GM12878 (cell line): ENCODE measurements around the gene NHERF1. TPM values are rescaled to one million over a fixed set of nuclear protein-coding genes. Genes with fewer than 3 reads are reported as not detected.

Experiments
- ATAC-seq: fragments of 200-7000 bp; cut with Tn5 transposase; 3 replicates; pipeline ENCODE4 v1.9.1; 2020; ENCODE audit warnings: mild to moderate bottlenecking, moderate library complexity
- BruUV-seq: library from RNA; stranded (reverse); fragments of 400-500 nt; replicated peaks from 2 replicates; lab custom pipeline; 2021; lab: Mats Ljungman, UMichigan
- CTCF ChIA-PET: fragments of 300-600 bp; sonication (Branson Sonifier 250); formaldehyde crosslinking; extraction: SDS; loops from one replicate; lab custom pipeline; 2021; ENCODE audit warnings: inconsistent platforms; lab: Yijun Ruan, JAX
- POLR2A ChIA-PET: fragments of 350-600 bp; formaldehyde crosslinking; extraction: SDS; loops from one replicate; lab custom pipeline; 2021; ENCODE audit warnings: inconsistent platforms; lab: Charles Lee
- RAD21 ChIA-PET: fragments of 300-600 bp; sonication (Branson Sonifier 250); formaldehyde crosslinking; loops from one replicate; lab custom pipeline; 2023; ENCODE audit warnings: antibody characterized with exemption; ENCODE audit not compliant: unreplicated experiment; lab: Charles Lee
- SMC1A ChIA-PET: fragments of 300-600 bp; sonication (Branson Sonifier 250); formaldehyde crosslinking; loops from one replicate; lab custom pipeline; 2023; ENCODE audit not compliant: unreplicated experiment, uncharacterized antibody; lab: Charles Lee
- DNase-seq: peaks from one replicate; pipeline ENCODE4 v3.0.0-alpha.2; 2011; ENCODE audit warnings: low read depth, low spot score
- FAIRE-seq: peaks from 3 replicates; lab custom pipeline; 2011; peaks lifted over from hg19 to GRCh38; lab: Jason Lieb, UNC
- H2AFZ ChIP-seq: 2 replicates; pipeline ENCODE4 v1.6.0; 2011; ENCODE audit warnings: low read depth, low read length, control low read depth; ENCODE audit not compliant: control insufficient read depth
- H3K27ac ChIP-seq: 2 replicates; pipeline ENCODE4 v1.5.1; 2011; ENCODE audit warnings: control low read depth; ENCODE audit not compliant: control insufficient read depth, insufficient read depth
- H3K27me3 ChIP-seq, 2 experiments: replicated peaks in 1 of 2; 2 replicates each; pipeline versions ENCODE4 v1.6.0 to v1.6.1; 2011; ENCODE audit warnings: low read length in 1 of 2; ENCODE audit not compliant: control insufficient read depth in 2 of 2, insufficient read depth in 2 of 2
- H3K36me3 ChIP-seq, 2 experiments: 2 replicates each; pipeline ENCODE4 v1.5.1; 2011; ENCODE audit warnings: low read length in 1 of 2; ENCODE audit not compliant: control insufficient read depth in 2 of 2, insufficient read depth in 2 of 2
- H3K4me1 ChIP-seq: 2 replicates; pipeline ENCODE4 v1.6.1; 2011; ENCODE audit warnings: mild to moderate bottlenecking, low read length, moderate library complexity, mixed read lengths; ENCODE audit not compliant: control insufficient read depth, insufficient read depth
- H3K4me2 ChIP-seq: 2 replicates; pipeline ENCODE4 v1.6.0; 2011; ENCODE audit warnings: control low read depth; ENCODE audit not compliant: control insufficient read depth, insufficient read depth
- H3K4me3 ChIP-seq: fragments of 200-600 bp; sonication (generic); 2 replicates; pipeline ENCODE4 v1.5.1; 2016
- H3K79me2 ChIP-seq: 2 replicates; pipeline ENCODE4 v1.6.0; 2011; ENCODE audit warnings: low read length; ENCODE audit not compliant: control insufficient read depth, insufficient read depth
- H3K9ac ChIP-seq: 2 replicates; pipeline ENCODE4 v1.8.0; 2011; ENCODE audit warnings: low read length, control low read depth, mixed read lengths; ENCODE audit not compliant: control insufficient read depth, insufficient read depth
- H3K9me3 ChIP-seq: replicated peaks from 3 replicates; pipeline ENCODE4 v1.5.1; 2011; ENCODE audit warnings: mild to moderate bottlenecking, low read length; ENCODE audit not compliant: control insufficient read depth, insufficient read depth
- H4K20me1 ChIP-seq: 2 replicates; pipeline ENCODE4 v1.6.0; 2011; ENCODE audit not compliant: control insufficient read depth, insufficient read depth
- BACH1 ChIP-seq: fragments of 450-650 bp; IDR thresholded peaks from 2 replicates; pipeline ENCODE4 v1.6.1; 2017; ENCODE audit warnings: mild to moderate bottlenecking, borderline replicate concordance
- BCL11A ChIP-seq: IDR thresholded peaks from 2 replicates; pipeline ENCODE4 v1.6.1; 2011; ENCODE audit warnings: low read depth, low read length
- CHD1 ChIP-seq: IDR thresholded peaks from 2 replicates; pipeline ENCODE4 v1.6.1; 2012; ENCODE audit warnings: low read depth, low read length, improper control_type of control experiment
- EP300 ChIP-seq, 2 experiments: fragments of 150-350 bp in 1 of 2; IDR thresholded peaks; 2 replicates each; pipeline ENCODE4 v1.6.1; 2011 to 2012; ENCODE audit warnings: low read depth in 2 of 2, low read length in 2 of 2, borderline replicate concordance in 1 of 2, improper control_type of control experiment in 1 of 2, inconsistent platforms in 1 of 2; ENCODE audit not compliant: control insufficient read depth in 1 of 2
- FOXM1 ChIP-seq: IDR thresholded peaks from 2 replicates; pipeline ENCODE4 v1.6.1; 2012; ENCODE audit warnings: low read depth, mild to moderate bottlenecking, inconsistent platforms, low read length, moderate library complexity
- PAX8 ChIP-seq: fragments of 450-650 bp; IDR thresholded peaks from 2 replicates; pipeline ENCODE4 v1.6.1; 2017; ENCODE audit warnings: mild to moderate bottlenecking, moderate library complexity
- POU2F2 ChIP-seq: IDR thresholded peaks from 3 replicates; pipeline ENCODE4 v1.6.1; 2011; ENCODE audit warnings: low read depth, mild to moderate bottlenecking, low read length, borderline replicate concordance
- RAD21 ChIP-seq: IDR thresholded peaks from 2 replicates; pipeline ENCODE4 v1.6.1; 2011; ENCODE audit warnings: mild to moderate bottlenecking, low read depth, low read length, moderate library complexity; ENCODE audit not compliant: insufficient read depth
- RCOR1 ChIP-seq: conservative IDR thresholded peaks from 2 replicates; pipeline ENCODE4 v1.6.1; 2012; ENCODE audit warnings: low read depth, low read length, improper control_type of control experiment
- STAT3 ChIP-seq: IDR thresholded peaks from 2 replicates; pipeline ENCODE4 v1.6.1; 2011; ENCODE audit warnings: low read depth, low read length, improper control_type of control experiment
- YY1 ChIP-seq: IDR thresholded peaks from 2 replicates; pipeline ENCODE4 v1.6.1; 2011; ENCODE audit warnings: low read depth, mild to moderate bottlenecking, low read length
- ZNF24 ChIP-seq: fragments of 450-650 bp; IDR thresholded peaks from 2 replicates; pipeline ENCODE4 v1.6.1; 2017; ENCODE audit warnings: antibody characterized with exemption, mild to moderate bottlenecking
- ZSCAN29 ChIP-seq: fragments of 450-650 bp; IDR thresholded peaks from 2 replicates; pipeline ENCODE4 v1.6.1; 2017; ENCODE audit warnings: mild to moderate bottlenecking, moderate library complexity
- WGBS: methylation state at CpG from one replicate; pipeline ENCODE4 v1.1.6; 2016; ENCODE audit warnings: low lambda C conversion rate; ENCODE audit not compliant: insufficient replicate concordance, insufficient coverage; ENCODE audit errors: missing lambda C conversion rate; 5-methylcytosine and 5-hydroxymethylcytosine counted together
- in situ Hi-C: fragments of 300-500 bp; cut with MboI; formaldehyde crosslinking; loops from 9 replicates; pipeline ENCODE4 v1.14.3; 2018; ENCODE audit warnings: mixed read lengths
- intact Hi-C: fragments of 100-400 bp; cut with micrococcal nuclease; formaldehyde crosslinking; loops from one replicate; pipeline ENCODE4 v1.14.2; 2022; ENCODE audit not compliant: unreplicated experiment
- polyA plus RNA-seq, 11 experiments: library from polyadenylated mRNA; depleted of rRNA in 4 of 11; unstranded in 6 of 11; stranded (reverse) in 5 of 11; fragments of >200 nt; fragmentation: Nextera tagmentation in 4 of 11; fragmentation: Illumina TruSeq in 1 of 11; extraction: Ambion mirVana in 4 of 11; extraction: Trizol in 1 of 11; gene quantifications; 1 replicate in 1 of 11; 2 replicates in 10 of 11; pipeline versions ENCODE4 v1.2.1 to v1.2.3, GENCODE V29; 2011 to 2016; ENCODE audit warnings: inconsistent platforms in 2 of 11, missing spikeins in 2 of 11, low read depth in 1 of 11
- total RNA-seq, 4 experiments: library from RNA; depleted of rRNA in 3 of 4; stranded (reverse); fragments of >200 nt in 3 of 4; fragmentation: Illumina TruSeq in 1 of 4; extraction: Trizol in 1 of 4; gene quantifications; 2 replicates each; pipeline versions ENCODE4 v1.2.1 to v1.2.3, GENCODE V29; 2013 to 2021
- TF ChIP-seq, protein P1 (sequence below): IDR thresholded peaks from 2 replicates; pipeline ENCODE4 v1.6.1; 2012; ENCODE audit warnings: low read depth, low read length, improper control_type of control experiment
- TF ChIP-seq, protein P2 (sequence below): IDR thresholded peaks from 2 replicates; pipeline ENCODE4 v1.6.1; 2012; ENCODE audit warnings: low read depth, low read length, improper control_type of control experiment
- TF ChIP-seq, protein P3 (sequence below): fragments of 450-650 bp; conservative IDR thresholded peaks from 2 replicates; pipeline ENCODE4 v1.6.1; 2017; ENCODE audit warnings: mild to moderate bottlenecking, moderate library complexity
- TF ChIP-seq, protein P4 (sequence below), 3 experiments: IDR thresholded peaks in 2 of 3; conservative IDR thresholded peaks in 1 of 3; 2 replicates each; pipeline ENCODE4 v1.5.1; 2011; ENCODE audit warnings: low read depth in 3 of 3, low read length in 3 of 3, mild to moderate bottlenecking in 3 of 3, control low read depth in 2 of 3, moderate library complexity in 2 of 3, inconsistent platforms in 1 of 3, mixed read lengths in 1 of 3; ENCODE audit not compliant: control insufficient read depth in 2 of 3, insufficient read depth in 1 of 3; ENCODE audit errors: extremely low read depth in 1 of 3

NHERF1 gene
- total and polyA plus RNA-seq, 10 of the 15 experiments (the other 5 are each of a cell fraction or from before 2014, with no cell fraction given) = 13.4 to 61.6 (median 39.0) TPM

DNA sequence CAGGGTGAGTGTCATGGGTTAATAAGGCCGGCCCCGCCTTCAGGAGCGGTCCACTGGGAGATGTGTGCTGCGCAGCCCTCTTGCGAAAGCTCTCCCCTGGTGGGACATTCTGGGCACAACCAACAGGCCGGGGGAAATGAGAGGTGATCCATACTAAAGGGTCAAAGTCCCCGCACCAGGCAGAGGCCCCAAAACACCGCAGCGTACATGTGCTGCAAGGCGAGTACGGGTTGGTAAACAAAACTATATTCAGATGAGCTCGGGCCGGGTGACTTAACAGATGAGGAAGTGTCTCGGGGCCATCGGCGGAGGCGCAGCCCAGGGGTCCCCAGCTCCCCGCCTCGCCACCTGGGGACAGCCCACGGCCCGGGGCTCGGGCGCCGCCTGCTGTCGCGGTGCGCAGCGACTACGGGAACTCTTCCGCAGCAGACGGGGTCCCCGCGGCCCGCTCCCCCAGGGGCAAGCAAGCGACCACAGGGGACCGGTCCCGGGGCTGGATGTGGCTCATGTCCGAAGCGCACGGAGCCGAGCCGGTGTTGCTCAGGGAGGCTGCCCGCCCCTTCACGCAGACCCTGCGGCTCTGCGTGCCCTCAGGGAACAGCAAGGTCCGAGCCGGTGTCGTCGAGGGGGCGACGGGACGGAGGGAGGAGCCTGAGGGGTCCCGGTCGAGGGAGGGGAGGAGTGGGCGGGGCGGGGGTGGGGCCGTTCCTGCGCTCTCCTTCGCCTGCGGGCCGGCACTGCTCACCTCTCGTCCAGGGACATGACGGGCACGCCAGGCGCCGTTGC is 11.7 kb upstream of the NHERF1 start, which contains the start of gene RAB37:
TSS of gene RAB37 (plus strand) at position 744 of the 786 bp plus-strand sequence. CDS start at position 761, 17 bp downstream.
- Histone ChIP-seq H2AFZ (peak within 1 kb of the TSS; percentile 74), H3K27me3 (no peaks in the 10 kb centered on the region), H3K36me3 (no peaks in the 10 kb centered on the region), H3K4me1 (peaks cover 32% of the 10 kb centered on the region), H3K4me3 (peak within 1 kb of the TSS; percentile 69), H3K4me2 (peak within 1 kb of the TSS; percentile 99), H4K20me1 (no peaks in the 10 kb centered on the region), H3K9me3 (no peaks in the 10 kb centered on the region; the same call in 2 of the 3 replicates), H3K27ac (peak within 1 kb of the TSS; percentile 47), H3K9ac (peak within 1 kb of the TSS; percentile 67), H3K79me2 (no peaks in the 10 kb centered on the region)
- RAD21 ChIA-PET = interaction anchor here (0.6 to 5.0 kb wide), 37 partner anchors 8 to 358 kb away, joined by 3 to 299 read pairs (median 5); partner anchors contain the start of genes CD300C, CD300H, FDXR and NAT9
- no peak for FAIRE-seq
- DNase-seq = no peak
- in situ Hi-C loops (loop anchor here (5.0 kb wide), 1 partner anchor 79 kb away; no protein-coding TSS in a partner anchor), intact Hi-C loops (loop anchor here (1.0 to 5.0 kb wide), 3 partner anchors 49 to 170 kb away; partner anchors contain the start of gene CD300H)
- BruUV-seq = no TSS peak
- peak; percentile 67 for ATAC-seq
- POLR2A ChIA-PET = interaction anchor here (0.6 to 4.1 kb wide), 9 partner anchors 10 to 137 kb away, joined by 3 to 37 read pairs (median 3); no protein-coding TSS in a partner anchor
- WGBS = 1% methylated on average over 50 of the region's 67 CpGs
- SMC1A ChIA-PET = interaction anchor here (0.6 to 5.4 kb wide), 17 partner anchors 10 to 279 kb away, joined by 3 to 152 read pairs (median 4); partner anchors contain the start of gene CD300H
- CTCF ChIA-PET = interaction anchor here (0.6 to 5.0 kb wide), 46 partner anchors 9 to 278 kb away, joined by 3 to 349 read pairs (median 5); partner anchors contain the start of genes CD300H, FDXR and NAT9
- TF ChIP-seq RCOR1 (0 out of 2 replicates have a peak, but pooled peaks have one; percentile 35), BCL11A (no peak), PAX8 (no peak), STAT3 (no peak), EP300 (IDR thresholded peaks at IDR 0.05; ENCODE audit: borderline replicate concordance in 1 of 2, control insufficient read depth in 1 of 2, low read depth in 2 of 2, low read length in 2 of 2) (no peak), FOXM1 (no peak), RAD21 (peak; percentile 76), CHD1 (no peak), POU2F2 (no peak), ZSCAN29 (no peak), ZNF24 (no peak), BACH1 (no peak), YY1 (0 out of 2 replicates have a peak, but pooled peaks have one; percentile 38)
- TF ChIP-seq, protein P1, sequence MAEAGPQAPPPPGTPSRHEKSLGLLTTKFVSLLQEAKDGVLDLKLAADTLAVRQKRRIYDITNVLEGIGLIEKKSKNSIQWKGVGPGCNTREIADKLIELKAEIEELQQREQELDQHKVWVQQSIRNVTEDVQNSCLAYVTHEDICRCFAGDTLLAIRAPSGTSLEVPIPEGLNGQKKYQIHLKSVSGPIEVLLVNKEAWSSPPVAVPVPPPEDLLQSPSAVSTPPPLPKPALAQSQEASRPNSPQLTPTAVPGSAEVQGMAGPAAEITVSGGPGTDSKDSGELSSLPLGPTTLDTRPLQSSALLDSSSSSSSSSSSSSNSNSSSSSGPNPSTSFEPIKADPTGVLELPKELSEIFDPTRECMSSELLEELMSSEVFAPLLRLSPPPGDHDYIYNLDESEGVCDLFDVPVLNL = no peak
- TF ChIP-seq, protein P2, sequence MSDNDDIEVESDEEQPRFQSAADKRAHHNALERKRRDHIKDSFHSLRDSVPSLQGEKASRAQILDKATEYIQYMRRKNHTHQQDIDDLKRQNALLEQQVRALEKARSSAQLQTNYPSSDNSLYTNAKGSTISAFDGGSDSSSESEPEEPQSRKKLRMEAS = 0 out of 2 replicates have a peak, but pooled peaks have one; percentile 37
- TF ChIP-seq, protein P3, sequence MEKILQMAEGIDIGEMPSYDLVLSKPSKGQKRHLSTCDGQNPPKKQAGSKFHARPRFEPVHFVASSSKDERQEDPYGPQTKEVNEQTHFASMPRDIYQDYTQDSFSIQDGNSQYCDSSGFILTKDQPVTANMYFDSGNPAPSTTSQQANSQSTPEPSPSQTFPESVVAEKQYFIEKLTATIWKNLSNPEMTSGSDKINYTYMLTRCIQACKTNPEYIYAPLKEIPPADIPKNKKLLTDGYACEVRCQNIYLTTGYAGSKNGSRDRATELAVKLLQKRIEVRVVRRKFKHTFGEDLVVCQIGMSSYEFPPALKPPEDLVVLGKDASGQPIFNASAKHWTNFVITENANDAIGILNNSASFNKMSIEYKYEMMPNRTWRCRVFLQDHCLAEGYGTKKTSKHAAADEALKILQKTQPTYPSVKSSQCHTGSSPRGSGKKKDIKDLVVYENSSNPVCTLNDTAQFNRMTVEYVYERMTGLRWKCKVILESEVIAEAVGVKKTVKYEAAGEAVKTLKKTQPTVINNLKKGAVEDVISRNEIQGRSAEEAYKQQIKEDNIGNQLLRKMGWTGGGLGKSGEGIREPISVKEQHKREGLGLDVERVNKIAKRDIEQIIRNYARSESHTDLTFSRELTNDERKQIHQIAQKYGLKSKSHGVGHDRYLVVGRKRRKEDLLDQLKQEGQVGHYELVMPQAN = 0 out of 2 replicates have a peak, but pooled peaks have one; percentile 33
- TF ChIP-seq, protein P4, sequence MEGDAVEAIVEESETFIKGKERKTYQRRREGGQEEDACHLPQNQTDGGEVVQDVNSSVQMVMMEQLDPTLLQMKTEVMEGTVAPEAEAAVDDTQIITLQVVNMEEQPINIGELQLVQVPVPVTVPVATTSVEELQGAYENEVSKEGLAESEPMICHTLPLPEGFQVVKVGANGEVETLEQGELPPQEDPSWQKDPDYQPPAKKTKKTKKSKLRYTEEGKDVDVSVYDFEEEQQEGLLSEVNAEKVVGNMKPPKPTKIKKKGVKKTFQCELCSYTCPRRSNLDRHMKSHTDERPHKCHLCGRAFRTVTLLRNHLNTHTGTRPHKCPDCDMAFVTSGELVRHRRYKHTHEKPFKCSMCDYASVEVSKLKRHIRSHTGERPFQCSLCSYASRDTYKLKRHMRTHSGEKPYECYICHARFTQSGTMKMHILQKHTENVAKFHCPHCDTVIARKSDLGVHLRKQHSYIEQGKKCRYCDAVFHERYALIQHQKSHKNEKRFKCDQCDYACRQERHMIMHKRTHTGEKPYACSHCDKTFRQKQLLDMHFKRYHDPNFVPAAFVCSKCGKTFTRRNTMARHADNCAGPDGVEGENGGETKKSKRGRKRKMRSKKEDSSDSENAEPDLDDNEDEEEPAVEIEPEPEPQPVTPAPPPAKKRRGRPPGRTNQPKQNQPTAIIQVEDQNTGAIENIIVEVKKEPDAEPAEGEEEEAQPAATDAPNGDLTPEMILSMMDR (IDR thresholded peaks at IDR 0.05 in 2 of 3, conservative IDR thresholded peaks at IDR 0.05 in 1 of 3; ENCODE audit: control insufficient read depth in 2 of 3, extremely low read depth in 1 of 3, insufficient read depth in 1 of 3, low read depth in 3 of 3, low read length in 3 of 3) = peak; percentile 64 to 76 (median 67); a peak in 5 of 6 replicates
